Epithelial cell of esophagus (primary cell): ENCODE results near the gene DLL1.

Experiments used
- DNase-seq: peaks from one replicate; pipeline ENCODE4 v3.0.0; 2010; ENCODE audit warnings: low read depth
- H3K4me3 ChIP-seq: 2 replicates; pipeline ENCODE4 v1.5.1; 2011; ENCODE audit warnings: mild to moderate bottlenecking, low read length, control low read depth
- CTCF ChIP-seq: IDR thresholded peaks from 2 replicates; pipeline ENCODE4 v1.5.1; 2011; ENCODE audit warnings: low read depth, mild to moderate bottlenecking, low read length, control low read depth, inconsistent platforms; ENCODE audit not compliant: insufficient read depth; ENCODE audit errors: missing control alignments

The DLL1 gene

GRCh38 chr6:170286934-170287265 lies 4.0 kb downstream of the DLL1 start:
- peak overlapping the region; percentile 72 for H3K4me3 ChIP-seq
- DNase-seq: no peak
- no peak for TF ChIP-seq CTCF

GRCh38 chr6:170286246-170286933 lies 4.5 kb downstream of the DLL1 start:
- no peak for TF ChIP-seq CTCF
- peak overlapping the region; percentile 72 for H3K4me3 ChIP-seq
- DNase-seq: no peak

DNA sequence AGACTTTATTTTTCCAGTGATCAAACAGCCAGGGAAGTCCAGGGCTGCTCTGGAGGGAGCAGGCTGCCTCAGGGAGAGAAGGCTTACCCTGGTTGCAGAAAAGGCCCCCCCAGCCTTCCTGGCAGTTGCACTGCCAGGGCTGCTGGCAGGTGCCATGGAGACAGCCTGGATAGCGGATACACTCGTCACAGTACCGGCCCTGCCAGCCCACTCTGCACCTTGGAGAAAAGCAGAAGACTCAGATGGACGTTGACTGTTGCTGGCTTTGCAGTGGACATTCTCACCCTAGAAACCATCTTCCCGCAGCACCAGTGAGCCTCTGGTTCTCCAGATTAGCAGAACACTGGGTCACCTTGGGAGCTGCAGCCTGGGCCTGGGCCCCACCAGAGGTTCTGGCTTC lies 5.4 kb downstream of the DLL1 start:
- no peak for DNase-seq
- H3K4me3 ChIP-seq: no peak overlapping the region
- TF ChIP-seq CTCF: no peak

DNA sequence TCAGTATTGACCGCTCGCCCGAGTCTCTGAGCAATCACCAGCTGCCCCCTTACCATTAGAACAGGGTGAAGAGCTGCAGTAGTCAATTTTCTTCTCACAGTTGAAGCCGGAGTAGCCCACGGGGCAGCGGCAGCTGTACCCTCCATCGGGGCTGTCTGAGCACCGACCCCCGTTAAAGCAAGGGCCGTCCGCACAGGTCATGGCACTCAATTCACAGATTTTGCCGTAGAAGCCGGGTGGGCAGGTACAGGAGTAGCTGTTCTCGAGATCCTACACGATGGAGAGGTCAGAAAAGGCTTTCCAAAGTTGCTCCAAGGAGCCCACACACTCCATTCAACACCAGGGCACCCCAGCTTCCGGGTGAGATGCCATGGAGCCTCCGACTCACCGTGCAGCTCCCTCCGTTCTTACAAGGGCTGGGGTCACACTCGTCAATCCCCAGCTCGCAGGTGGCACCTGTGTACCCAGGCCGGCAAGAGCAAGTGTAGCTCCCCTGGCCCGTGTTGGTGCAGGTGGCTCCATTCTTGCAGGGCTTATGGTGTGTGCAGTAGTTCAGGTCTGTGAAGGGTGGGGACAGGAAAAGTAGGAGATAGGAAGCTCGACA lies 5.9 kb downstream of the DLL1 start:
- no peak for DNase-seq
- TF ChIP-seq CTCF: no peak
- H3K4me3 ChIP-seq: no peak overlapping the region

DNA sequence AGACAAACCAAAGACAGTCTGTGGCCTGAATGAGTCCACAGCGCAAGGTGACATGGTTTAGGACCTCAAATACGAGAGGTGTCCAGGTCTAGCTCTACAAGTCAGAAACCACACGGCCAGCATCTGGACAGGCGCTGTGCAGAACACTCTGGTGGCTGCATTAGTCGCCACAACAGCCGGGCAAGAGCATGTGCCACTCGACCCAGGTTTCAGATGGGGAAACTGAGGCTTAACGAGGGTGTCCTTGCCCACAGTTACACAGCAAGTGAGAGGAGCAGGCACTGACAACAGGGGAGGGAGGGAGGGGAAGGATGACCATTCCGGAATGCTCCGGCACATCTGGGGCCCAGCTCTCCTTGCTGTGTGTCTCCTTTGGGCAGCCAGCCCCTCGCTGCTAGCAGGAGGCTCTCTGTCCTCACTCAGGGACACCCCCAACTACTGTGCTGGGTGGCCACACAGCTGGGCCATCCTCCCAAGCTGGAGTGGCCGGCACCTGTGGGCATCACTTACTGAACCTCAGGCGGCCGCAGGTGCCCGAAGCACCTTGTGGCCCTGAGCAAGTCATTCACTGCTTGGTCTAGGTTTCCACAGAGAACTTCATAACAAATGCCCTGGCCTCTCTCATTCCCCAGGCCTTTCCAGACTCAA lies 6.6 kb downstream of the DLL1 start:
- H3K4me3 ChIP-seq: no peak overlapping the region
- no peak for DNase-seq
- no peak for TF ChIP-seq CTCF

DNA sequence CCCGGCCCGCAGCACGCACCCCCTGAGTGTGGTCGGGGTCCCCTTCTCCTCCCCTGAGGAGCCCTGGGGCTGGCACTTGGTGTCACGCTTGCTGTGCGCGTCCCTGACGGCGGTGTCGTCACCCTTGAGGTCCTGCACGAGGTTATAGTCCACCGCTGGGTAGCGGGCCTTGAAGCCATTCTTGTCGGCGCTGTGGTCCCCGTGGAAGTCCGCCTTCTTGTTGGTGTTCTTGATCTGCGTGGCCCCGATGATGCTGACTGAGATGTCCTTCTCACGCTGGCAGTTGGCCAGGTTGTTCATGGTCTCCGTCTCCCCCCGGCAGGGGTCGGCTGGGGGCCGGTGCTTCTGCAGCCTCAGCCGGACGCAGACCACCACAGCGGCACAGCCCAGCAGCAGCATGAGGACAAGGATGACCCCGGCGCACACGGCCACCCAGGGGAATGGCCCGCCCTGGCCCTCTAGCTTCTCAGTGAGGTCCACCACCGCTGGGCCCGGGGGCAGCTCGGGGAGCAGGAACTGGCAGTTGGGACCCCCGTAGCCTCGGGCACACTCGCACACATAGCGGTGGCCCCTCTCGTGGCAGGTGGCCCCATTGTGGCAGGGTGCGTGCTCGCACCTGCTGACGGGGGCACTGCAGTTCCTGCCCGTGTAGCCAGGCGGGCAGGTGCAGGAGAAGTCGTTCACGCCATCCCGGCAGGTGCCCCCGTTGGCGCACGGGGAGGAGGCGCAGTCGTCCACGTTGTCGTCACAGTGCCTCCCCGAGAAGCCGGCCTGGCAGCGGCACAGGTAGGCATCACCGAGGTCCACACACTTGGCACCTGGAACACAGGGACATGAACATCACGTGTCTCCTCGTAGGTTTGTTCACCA lies 7.4 kb downstream of the DLL1 start:
- H3K4me3 ChIP-seq: no peak overlapping the region
- TF ChIP-seq CTCF: no peak
- DNase-seq: no peak
